Measurements from ENCODE around the gene OR7G3. TPM values are rescaled to one million over a fixed set of nuclear protein-coding genes. Genes with fewer than 3 reads are reported as not detected.
A peak's percentile ranks its signal among the peaks of the same experiment; 100 is the strongest.

OR7G3 gene
- total RNA-seq, 1 donor from 2014 or later: not detected

DNA sequence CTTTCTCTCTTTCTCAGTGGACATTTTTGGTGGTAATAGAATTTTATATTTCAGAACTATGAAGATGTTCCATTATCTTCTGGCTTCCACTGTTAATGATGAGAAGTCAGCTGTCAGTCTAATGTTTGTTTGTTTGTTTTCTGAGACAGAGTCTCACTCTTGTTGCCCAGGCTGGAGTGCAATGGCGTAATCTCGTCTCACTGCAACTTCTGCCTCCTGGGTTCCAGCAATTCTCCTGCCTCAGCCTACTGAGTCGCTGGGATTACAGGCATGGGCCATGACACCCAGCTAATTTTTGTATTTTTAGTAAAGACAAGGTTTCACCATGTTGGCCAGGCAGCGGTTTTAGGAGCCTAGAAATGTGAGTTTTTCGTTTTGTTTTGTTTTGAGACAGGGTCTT, 18.2 kb upstream of the OR7G3 start:
- H3K4me3 Mint-ChIP-seq: no peak overlapping the region
- intact Hi-C loops (cut with micrococcal nuclease): no loop called here
- H3K27me3 Mint-ChIP-seq (ENCODE audit: insufficient read depth): no peaks in the 10 kb centered on the region
- H3K27ac Mint-ChIP-seq: no peak overlapping the region
- peaks cover 64% of the 10 kb centered on the region for H3K9me3 Mint-ChIP-seq
- peaks cover 66% of the 10 kb centered on the region for H3K36me3 Mint-ChIP-seq (ENCODE audit: low read depth)
- DNase-seq (ENCODE audit: low spot score): no peak
- H3K4me1 Mint-ChIP-seq (ENCODE audit: low read depth): peaks cover 21% of the 10 kb centered on the region

DNA sequence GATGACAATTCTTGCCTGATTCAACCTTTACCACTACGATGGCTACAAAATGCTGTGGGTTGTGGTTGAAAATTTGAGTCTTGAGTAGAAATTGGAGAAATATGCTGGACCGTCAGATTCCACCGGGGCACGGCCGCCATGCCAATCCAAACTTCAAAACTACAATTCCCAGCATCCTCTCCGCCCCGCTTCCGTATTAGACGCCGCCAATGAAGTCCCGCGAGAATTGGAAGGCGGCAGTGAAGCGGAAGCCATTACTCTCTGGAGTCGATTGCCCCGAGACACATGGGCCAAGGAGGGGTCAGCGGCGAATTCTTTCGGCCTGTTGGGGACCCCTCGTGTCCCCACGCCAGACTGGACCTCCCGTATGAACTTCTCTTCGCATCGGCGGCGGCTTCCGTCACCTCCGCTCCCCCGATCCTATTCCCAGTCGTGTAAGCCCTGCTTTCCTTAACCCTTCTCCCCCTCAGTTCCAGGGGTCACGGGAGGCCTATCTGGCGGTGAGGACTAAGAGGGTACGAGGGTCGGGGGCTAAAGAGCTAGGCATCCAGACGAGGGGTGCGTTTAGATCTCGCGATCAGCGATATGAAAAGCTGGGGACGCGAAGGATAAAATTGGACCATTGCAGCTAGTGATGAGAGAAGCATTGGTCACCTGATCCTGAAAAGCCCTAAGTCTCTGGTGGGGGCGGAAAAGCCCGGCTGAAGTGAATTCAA, 13.6 kb upstream of the OR7G3 start, which contains the start of gene ZNF317:
ZNF317 (plus strand) TSS at position 239 of the 716 bp plus-strand sequence. CDS start 15,620 bp downstream, outside the sequence.
- peak; percentile 88 for DNase-seq (ENCODE audit: low spot score)
- peaks cover 28% of the 10 kb centered on the region for H3K36me3 Mint-ChIP-seq (ENCODE audit: low read depth)
- no peaks in the 10 kb centered on the region for H3K27me3 Mint-ChIP-seq (ENCODE audit: insufficient read depth)
- H3K27ac Mint-ChIP-seq: peak within 1 kb of the TSS; percentile 94
- peaks cover 26% of the 10 kb centered on the region for H3K9me3 Mint-ChIP-seq
- H3K4me1 Mint-ChIP-seq (ENCODE audit: low read depth): peaks cover 33% of the 10 kb centered on the region
- H3K4me3 Mint-ChIP-seq: peak within 1 kb of the TSS; percentile 95
- intact Hi-C loops (cut with micrococcal nuclease): loop anchor here (1.0 kb wide), 7 partner anchors 169 to 695 kb away; partner anchors contain the start of genes MBD3L1, PIN1, ZNF266 and ZNF558

DNA sequence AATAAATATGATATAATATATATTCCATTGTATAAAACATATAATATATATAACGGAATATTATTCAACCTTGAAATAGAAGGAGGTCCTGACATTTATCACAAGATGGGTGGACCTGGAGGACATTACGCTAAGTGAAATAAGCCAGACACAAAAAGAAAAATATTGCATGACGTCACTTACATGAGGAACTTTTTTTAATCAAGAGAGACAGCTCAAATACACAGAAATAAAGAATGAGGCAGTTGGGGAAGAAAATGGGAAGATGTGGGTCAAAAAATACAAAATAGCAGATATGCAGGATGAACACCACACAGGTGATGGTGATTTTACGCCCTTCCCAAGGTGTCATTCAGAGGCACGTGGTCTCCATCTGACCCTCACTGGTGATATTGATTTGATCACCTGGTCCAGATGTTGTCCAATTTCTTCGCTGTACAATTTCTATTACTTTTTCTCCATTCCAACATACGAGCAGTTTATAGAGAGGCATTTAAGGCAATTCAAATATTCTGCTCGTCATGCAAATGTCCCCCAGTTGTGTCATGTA, 12.9 kb upstream of the OR7G3 start:
- H3K27me3 Mint-ChIP-seq (ENCODE audit: insufficient read depth): no peaks in the 10 kb centered on the region
- peak overlapping the region; percentile 95 for H3K4me3 Mint-ChIP-seq
- H3K9me3 Mint-ChIP-seq: peaks cover 19% of the 10 kb centered on the region
- H3K27ac Mint-ChIP-seq: peak overlapping the region; percentile 94
- H3K36me3 Mint-ChIP-seq (ENCODE audit: low read depth): peaks cover 24% of the 10 kb centered on the region
- DNase-seq (ENCODE audit: low spot score): no peak
- peaks cover 33% of the 10 kb centered on the region for H3K4me1 Mint-ChIP-seq (ENCODE audit: low read depth)
- intact Hi-C loops (cut with micrococcal nuclease): loop anchor here (1.0 kb wide), 7 partner anchors 170 to 696 kb away; partner anchors contain the start of genes MBD3L1, PIN1, ZNF266 and ZNF558

DNA sequence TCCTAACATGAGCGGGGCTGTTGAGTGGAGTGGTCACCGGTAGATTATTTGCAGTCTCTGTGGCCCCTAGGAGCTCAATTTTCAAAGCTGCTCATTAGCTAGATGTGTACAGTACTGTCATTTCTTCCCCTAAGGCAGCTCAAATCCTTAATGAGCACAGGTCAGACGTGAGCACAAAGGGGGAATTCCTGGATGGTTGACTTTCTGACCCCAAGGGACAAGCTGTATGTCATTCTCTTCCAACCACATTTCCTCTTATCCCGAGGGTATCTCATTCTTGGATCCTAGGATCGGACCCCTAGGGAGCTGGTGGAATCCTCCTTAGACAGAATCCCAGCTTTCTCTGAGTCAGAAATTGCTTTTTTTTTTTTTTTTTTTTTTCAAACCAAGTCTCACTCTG, 5.7 kb upstream of the OR7G3 start:
- H3K36me3 Mint-ChIP-seq (ENCODE audit: low read depth): no peaks in the 10 kb centered on the region
- no peak for DNase-seq (ENCODE audit: low spot score)
- no peaks in the 10 kb centered on the region for H3K9me3 Mint-ChIP-seq
- intact Hi-C loops (cut with micrococcal nuclease): no loop called here
- peaks cover 7% of the 10 kb centered on the region for H3K4me1 Mint-ChIP-seq (ENCODE audit: low read depth)
- H3K27me3 Mint-ChIP-seq (ENCODE audit: insufficient read depth): peaks cover 3% of the 10 kb centered on the region
- no peak overlapping the region for H3K27ac Mint-ChIP-seq
- H3K4me3 Mint-ChIP-seq: no peak overlapping the region

DNA sequence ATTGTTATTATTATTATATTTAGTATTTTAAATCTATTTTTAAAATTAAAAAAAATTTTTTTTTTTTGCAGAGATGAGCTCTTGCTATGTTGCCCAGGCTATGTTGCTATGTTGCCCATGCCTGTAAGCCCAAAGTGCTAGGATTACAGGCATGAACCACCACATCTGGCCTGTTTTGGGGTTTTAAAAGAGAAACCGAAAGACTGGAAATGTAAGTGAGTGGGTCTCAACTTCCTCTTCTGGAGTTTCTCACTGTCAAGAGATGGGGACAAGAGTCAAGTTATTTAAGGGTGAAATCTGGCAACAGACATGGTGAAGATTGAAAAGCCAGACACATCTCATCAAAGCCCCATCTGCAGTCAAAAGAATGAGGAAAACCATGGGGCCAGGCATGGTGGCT, 4.2 kb upstream of the OR7G3 start:
- Mint-ChIP-seq H3K4me3 (no peak overlapping the region), H3K9me3 (no peaks in the 10 kb centered on the region), H3K27me3 (ENCODE audit: insufficient read depth) (peaks cover 5% of the 10 kb centered on the region), H3K36me3 (ENCODE audit: low read depth) (no peaks in the 10 kb centered on the region), H3K27ac (no peak overlapping the region), H3K4me1 (ENCODE audit: low read depth) (no peaks in the 10 kb centered on the region)
- intact Hi-C loops (cut with micrococcal nuclease): no loop called here
- DNase-seq (ENCODE audit: low spot score): no peak

DNA sequence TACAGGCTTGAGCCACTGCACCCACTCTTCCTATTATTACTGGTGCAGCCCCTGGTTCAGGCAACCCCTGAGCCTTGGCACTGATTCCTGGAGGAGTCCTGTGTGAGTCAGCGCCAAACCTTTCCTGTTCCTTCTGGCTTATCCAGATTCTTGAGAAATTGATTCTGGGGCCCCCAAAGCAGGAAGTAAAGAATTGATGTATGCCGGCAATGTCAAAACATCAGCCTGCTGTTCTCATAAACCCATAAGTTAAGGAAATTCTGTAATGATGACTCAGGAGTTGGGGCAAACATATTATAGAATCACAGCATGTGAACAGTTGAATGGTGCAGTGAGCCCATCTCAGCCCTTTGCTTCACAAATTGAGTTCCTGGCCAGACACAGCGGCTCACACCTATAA, 1.4 kb upstream of the OR7G3 start:
- Mint-ChIP-seq H3K4me1 (ENCODE audit: low read depth) (no peaks in the 10 kb centered on the region), H3K4me3 (no peak overlapping the region), H3K27me3 (ENCODE audit: insufficient read depth) (peaks cover 5% of the 10 kb centered on the region), H3K9me3 (peaks cover 4% of the 10 kb centered on the region), H3K27ac (no peak overlapping the region), H3K36me3 (ENCODE audit: low read depth) (no peaks in the 10 kb centered on the region)
- DNase-seq (ENCODE audit: low spot score): no peak
- intact Hi-C loops (cut with micrococcal nuclease): no loop called here

DNA sequence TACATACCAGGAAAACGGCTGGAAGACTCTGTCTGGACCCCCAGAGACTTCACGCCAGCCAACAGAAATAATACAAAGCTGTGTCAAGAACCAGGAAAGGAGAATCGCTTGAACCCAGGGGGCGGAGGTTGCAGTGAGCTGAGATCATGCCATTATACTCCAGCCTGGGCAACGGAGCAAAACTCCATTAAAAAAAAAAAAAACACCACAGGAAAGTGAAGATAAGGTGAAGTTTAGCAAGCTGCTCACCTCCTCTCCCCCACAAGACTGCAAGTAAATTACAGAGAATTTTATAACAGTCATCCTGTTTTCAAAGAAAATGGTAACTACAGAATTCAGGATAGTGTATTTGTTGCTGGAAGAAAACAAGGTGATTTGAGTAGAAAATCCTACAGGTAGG, 10.2 kb downstream of the OR7G3 start:
- H3K27ac Mint-ChIP-seq: no peak overlapping the region
- no peaks in the 10 kb centered on the region for H3K4me1 Mint-ChIP-seq (ENCODE audit: low read depth)
- H3K4me3 Mint-ChIP-seq: no peak overlapping the region
- DNase-seq (ENCODE audit: low spot score): no peak
- intact Hi-C loops (cut with micrococcal nuclease): no loop called here
- H3K27me3 Mint-ChIP-seq (ENCODE audit: insufficient read depth): peaks cover 3% of the 10 kb centered on the region
- H3K36me3 Mint-ChIP-seq (ENCODE audit: low read depth): no peaks in the 10 kb centered on the region
- no peaks in the 10 kb centered on the region for H3K9me3 Mint-ChIP-seq

DNA sequence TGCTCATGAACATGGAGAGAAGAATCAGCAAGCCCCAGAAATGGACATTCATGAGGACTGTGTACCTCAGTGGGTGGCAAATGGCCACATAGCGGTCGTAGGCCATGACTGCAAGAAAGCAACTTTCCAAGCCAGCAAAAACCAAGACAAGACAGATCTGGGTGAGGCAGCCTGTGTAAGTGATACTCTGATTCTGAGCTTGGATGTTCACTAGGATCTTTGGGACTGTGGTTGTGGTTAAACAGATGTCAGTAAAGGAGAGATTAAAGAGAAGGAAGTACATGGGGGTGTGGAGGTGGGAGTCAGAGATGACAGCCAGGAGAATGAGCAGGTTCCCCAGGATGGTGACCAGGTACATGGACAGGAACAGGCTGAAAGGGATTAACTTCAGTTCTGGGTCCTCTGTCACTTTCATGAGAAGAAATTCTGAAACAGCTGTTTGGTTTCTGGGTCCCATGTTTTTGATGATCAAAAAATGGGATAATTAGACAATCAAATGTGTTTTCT, 11.4 kb downstream of the OR7G3 start, which contains the start of gene OR7G1:
OR7G1 (minus strand) TSS at position 457 of the 507 bp plus-strand sequence; CDS start at position 457, 0 bp downstream.
- no peaks in the 10 kb centered on the region for H3K4me1 Mint-ChIP-seq (ENCODE audit: low read depth)
- H3K27me3 Mint-ChIP-seq (ENCODE audit: insufficient read depth): peaks cover 3% of the 10 kb centered on the region
- H3K36me3 Mint-ChIP-seq (ENCODE audit: low read depth): no peaks in the 10 kb centered on the region
- H3K4me3 Mint-ChIP-seq: no peak within 1 kb of the TSS
- no peak for DNase-seq (ENCODE audit: low spot score)
- H3K27ac Mint-ChIP-seq: no peak within 1 kb of the TSS
- intact Hi-C loops (cut with micrococcal nuclease): no loop called here
- H3K9me3 Mint-ChIP-seq: no peaks in the 10 kb centered on the region

DNA sequence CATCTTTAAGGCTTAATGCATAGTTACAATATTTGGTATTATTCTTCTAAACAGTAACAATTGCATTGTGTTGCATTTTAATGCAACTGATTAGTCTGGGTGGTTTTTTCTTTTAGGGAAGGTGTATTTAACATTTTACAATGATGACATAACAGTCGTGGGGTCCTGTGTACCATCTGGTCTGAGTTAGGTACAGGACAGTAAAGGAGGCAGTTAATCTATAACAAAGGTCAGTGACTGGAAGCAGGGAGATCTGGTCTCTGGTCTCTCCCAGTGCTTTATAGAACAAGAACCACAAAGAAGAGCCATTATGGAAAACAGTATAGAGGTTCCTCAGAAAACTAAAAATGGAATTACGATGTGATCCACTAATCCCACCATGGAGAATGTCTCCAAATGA, 16.8 kb downstream of the OR7G3 start:
- no peaks in the 10 kb centered on the region for H3K36me3 Mint-ChIP-seq (ENCODE audit: low read depth)
- no peaks in the 10 kb centered on the region for H3K9me3 Mint-ChIP-seq
- no peak overlapping the region for H3K4me3 Mint-ChIP-seq
- intact Hi-C loops (cut with micrococcal nuclease): no loop called here
- DNase-seq (ENCODE audit: low spot score): no peak
- no peaks in the 10 kb centered on the region for H3K4me1 Mint-ChIP-seq (ENCODE audit: low read depth)
- H3K27ac Mint-ChIP-seq: no peak overlapping the region
- peaks cover 2% of the 10 kb centered on the region for H3K27me3 Mint-ChIP-seq (ENCODE audit: insufficient read depth)

DNA sequence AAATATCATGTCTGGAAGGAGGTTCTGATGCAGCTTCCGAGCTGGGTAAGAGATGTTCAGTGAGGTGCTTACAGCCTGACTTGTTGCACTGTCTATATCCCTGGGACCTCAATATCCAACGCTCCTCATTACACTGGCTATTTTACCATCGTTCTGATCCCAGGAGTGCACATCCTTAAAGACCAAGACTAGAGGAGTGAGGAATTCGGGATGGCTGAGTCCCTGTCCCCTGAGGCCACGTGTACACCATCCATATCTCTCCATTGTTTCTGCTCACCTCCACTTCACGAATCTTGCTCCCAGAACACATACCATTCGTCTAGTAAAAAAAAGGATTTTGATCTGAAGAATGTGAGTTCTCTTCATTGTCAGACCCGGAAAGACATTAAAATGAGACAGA, 19.4 kb downstream of the OR7G3 start, which contains the start of gene OR7G2:
OR7G2 (minus strand) TSS at position 101 of the 400 bp plus-strand sequence. CDS start 4,232 bp downstream, outside the sequence.
- Mint-ChIP-seq H3K4me3 (no peak within 1 kb of the TSS), H3K27me3 (ENCODE audit: insufficient read depth) (no peaks in the 10 kb centered on the region), H3K27ac (no peak within 1 kb of the TSS), H3K36me3 (ENCODE audit: low read depth) (no peaks in the 10 kb centered on the region), H3K4me1 (ENCODE audit: low read depth) (no peaks in the 10 kb centered on the region), H3K9me3 (no peaks in the 10 kb centered on the region)
- DNase-seq (ENCODE audit: low spot score): no peak
- intact Hi-C loops (cut with micrococcal nuclease): no loop called here

DNA sequence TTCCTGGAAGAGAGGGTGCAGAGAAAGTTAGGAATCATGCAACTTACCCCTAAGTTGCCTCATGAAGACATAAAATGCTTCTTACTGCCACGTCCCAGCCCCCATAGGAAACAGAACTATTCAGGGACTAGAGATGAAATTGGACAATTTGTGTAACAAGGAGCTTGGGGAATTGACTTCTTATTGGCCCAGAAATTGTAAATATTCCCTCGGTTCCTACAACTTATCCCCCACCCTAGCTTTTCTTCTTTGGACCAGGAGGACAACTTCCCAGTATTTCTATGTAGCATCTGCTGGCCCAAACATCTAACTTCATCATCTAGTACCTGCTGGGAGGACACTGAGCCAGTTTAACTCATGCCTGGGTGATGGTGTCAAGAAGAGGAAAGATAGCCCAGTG, 40.0 kb downstream of the OR7G3 start, which contains the start of gene OR1M1:
OR1M1 (plus strand) TSS at position 301 of the 400 bp plus-strand sequence. CDS start 6,184 bp downstream, outside the sequence.
- Mint-ChIP-seq H3K27me3 (ENCODE audit: insufficient read depth) (peaks cover 1% of the 10 kb centered on the region), H3K9me3 (no peaks in the 10 kb centered on the region), H3K36me3 (ENCODE audit: low read depth) (no peaks in the 10 kb centered on the region), H3K27ac (no peak within 1 kb of the TSS), H3K4me3 (no peak within 1 kb of the TSS), H3K4me1 (ENCODE audit: low read depth) (no peaks in the 10 kb centered on the region)
- DNase-seq (ENCODE audit: low spot score): no peak
- intact Hi-C loops (cut with micrococcal nuclease): no loop called here

DNA sequence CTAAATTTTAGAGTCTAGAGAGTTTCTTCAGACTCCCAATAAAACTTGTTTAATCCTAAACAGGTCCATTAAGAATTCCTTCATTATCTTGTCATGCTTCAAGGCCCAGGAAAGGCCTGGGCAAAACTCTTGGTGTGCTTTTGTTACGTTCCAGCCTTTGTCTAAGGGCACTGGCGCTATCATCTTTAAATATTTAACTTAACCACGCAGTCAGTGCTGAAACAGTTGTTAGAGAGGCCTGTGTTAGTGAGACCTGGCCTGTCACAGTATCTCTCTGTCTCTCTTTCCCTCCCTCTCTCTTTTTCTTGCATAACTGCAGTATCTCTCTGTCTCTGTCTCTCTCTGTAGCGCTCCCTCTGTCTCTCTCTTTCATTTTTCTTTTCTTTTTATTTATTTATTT, 48.1 kb downstream of the OR7G3 start:
- no peaks in the 10 kb centered on the region for H3K4me1 Mint-ChIP-seq (ENCODE audit: low read depth)
- no peaks in the 10 kb centered on the region for H3K9me3 Mint-ChIP-seq
- intact Hi-C loops (cut with micrococcal nuclease): no loop called here
- no peak for DNase-seq (ENCODE audit: low spot score)
- H3K4me3 Mint-ChIP-seq: no peak overlapping the region
- no peak overlapping the region for H3K27ac Mint-ChIP-seq
- no peaks in the 10 kb centered on the region for H3K36me3 Mint-ChIP-seq (ENCODE audit: low read depth)
- H3K27me3 Mint-ChIP-seq (ENCODE audit: insufficient read depth): no peaks in the 10 kb centered on the region

DNA sequence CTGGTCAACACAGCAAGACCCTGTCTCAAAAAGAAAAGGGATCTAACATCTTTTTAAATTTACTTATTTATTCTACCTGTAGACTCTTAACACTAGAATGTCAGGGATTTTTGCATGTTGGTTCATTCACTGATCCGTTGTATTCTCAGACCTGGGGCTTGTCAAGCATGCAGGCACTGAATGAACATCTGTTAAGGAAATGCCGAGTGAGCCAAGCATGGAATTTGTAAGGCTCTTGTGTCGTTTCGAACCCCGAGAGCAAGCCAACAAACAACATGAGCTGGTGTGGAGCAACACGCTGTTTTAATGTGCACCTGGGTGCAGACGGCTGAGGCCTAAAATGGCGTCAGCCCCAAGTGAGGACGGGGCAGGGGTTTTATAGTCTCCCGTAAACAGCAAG, 49.8 kb downstream of the OR7G3 start:
- Mint-ChIP-seq H3K36me3 (ENCODE audit: low read depth) (no peaks in the 10 kb centered on the region), H3K27me3 (ENCODE audit: insufficient read depth) (no peaks in the 10 kb centered on the region), H3K27ac (no peak overlapping the region), H3K4me3 (no peak overlapping the region), H3K4me1 (ENCODE audit: low read depth) (no peaks in the 10 kb centered on the region), H3K9me3 (no peaks in the 10 kb centered on the region)
- intact Hi-C loops (cut with micrococcal nuclease): no loop called here
- DNase-seq (ENCODE audit: low spot score): no peak
